Neural cell (in vitro differentiated cells): Measurements from ENCODE around the gene GDF11. TPM values are rescaled to one million over a fixed set of nuclear protein-coding genes. Genes with fewer than 3 reads are reported as not detected.

Source experiments
- H2AFZ ChIP-seq: fragments of 200-600, 300-800 bp; sonication (generic), shearing (Covaris generic); 2 replicates; pipeline ENCODE4 v1.6.0; 2014; ENCODE audit warnings: low read depth, mild to moderate bottlenecking, antibody characterized with exemption, low read length, moderate library complexity
- H3F3A ChIP-seq: fragments of 200-600 bp; shearing (Covaris generic); 2 replicates; pipeline ENCODE4 v1.6.1; 2016; ENCODE audit warnings: mild to moderate bottlenecking, moderate library complexity, mixed read lengths, antibody characterized with exemption, low read length; ENCODE audit not compliant: insufficient read depth, poor library complexity, severe bottlenecking
- H3K27ac ChIP-seq: fragments of 200-600, 300-800 bp; sonication (generic), shearing (Covaris generic); 2 replicates; pipeline ENCODE4 v1.5.1; 2014; ENCODE audit warnings: mild to moderate bottlenecking, low read length, moderate library complexity
- H3K27me3 ChIP-seq: fragments of 300-800, 200-600 bp; sonication (generic), shearing (Covaris generic); 2 replicates; pipeline ENCODE4 v1.6.0; 2014; ENCODE audit warnings: mild to moderate bottlenecking, low read depth, low read length, moderate library complexity; ENCODE audit not compliant: insufficient read depth
- H3K36me3 ChIP-seq: fragments of 300-800, 200-600 bp; sonication (generic), shearing (Covaris generic); 2 replicates; pipeline ENCODE4 v1.5.1; 2014; ENCODE audit warnings: mild to moderate bottlenecking, antibody characterized with exemption, low read length, moderate library complexity; ENCODE audit not compliant: insufficient read depth
- H3K4me2 ChIP-seq: fragments of 300-800, 200-600 bp; sonication (generic), shearing (Covaris generic); 2 replicates; pipeline ENCODE4 v1.6.0; 2014; ENCODE audit warnings: mild to moderate bottlenecking, low read length
- H3K4me3 ChIP-seq: fragments of 300-800, 200-600 bp; sonication (generic), shearing (Covaris generic); 2 replicates; pipeline ENCODE4 v1.5.1; 2014; ENCODE audit warnings: mild to moderate bottlenecking, low read length, moderate library complexity
- H3K79me2 ChIP-seq: fragments of 200-600 bp; shearing (Covaris generic); replicated peaks from 2 replicates; pipeline ENCODE4 v1.6.0; 2014; ENCODE audit warnings: mild to moderate bottlenecking, low read length, moderate library complexity; ENCODE audit not compliant: insufficient read depth
- H3K9ac ChIP-seq: fragments of 300-800, 200-600 bp; sonication (generic), shearing (Covaris generic); 2 replicates; pipeline ENCODE4 v1.6.1; 2016; ENCODE audit warnings: mild to moderate bottlenecking, low read length, mixed read lengths
- H3K9me2 ChIP-seq: fragments of 200-600 bp; shearing (Covaris generic); 2 replicates; pipeline ENCODE4 v1.6.1; 2016; ENCODE audit warnings: mild to moderate bottlenecking, low read length, mixed read lengths; ENCODE audit not compliant: insufficient read depth
- H3K9me3 ChIP-seq: fragments of 200-600, 300-800 bp; sonication (generic), shearing (Covaris generic); 2 replicates; pipeline ENCODE4 v1.6.1; 2016; ENCODE audit warnings: mild to moderate bottlenecking, mixed run types, low read length, moderate library complexity, mixed read lengths
- H4K20me1 ChIP-seq: fragments of 200-600 bp; shearing (Covaris generic); 2 replicates; pipeline ENCODE4 v1.6.1; 2016; ENCODE audit warnings: mild to moderate bottlenecking, mixed run types; ENCODE audit not compliant: insufficient read depth
- EP300 ChIP-seq: fragments of 450-650 bp; conservative IDR thresholded peaks from 2 replicates; pipeline ENCODE4 v1.6.1; 2014; ENCODE audit warnings: antibody characterized with exemption, mild to moderate bottlenecking, moderate library complexity; ENCODE audit not compliant: poor library complexity, severe bottlenecking
- EZH2 ChIP-seq: fragments of 200-600, 300-800 bp; shearing (Covaris generic), sonication (generic); IDR thresholded peaks from 2 replicates; pipeline ENCODE4 v1.6.1; 2014; ENCODE audit warnings: antibody characterized with exemption, low read length, borderline replicate concordance, mild to moderate bottlenecking; ENCODE audit not compliant: insufficient read depth, poor library complexity, severe bottlenecking
- MXI1 ChIP-seq: fragments of 450-650 bp; conservative IDR thresholded peaks from 2 replicates; pipeline ENCODE4 v1.6.1; 2014; ENCODE audit warnings: antibody characterized with exemption, mild to moderate bottlenecking; ENCODE audit not compliant: poor library complexity, severe bottlenecking
- POLR2AphosphoS5 ChIP-seq: IDR thresholded peaks from 2 replicates; pipeline ENCODE4 v1.6.1; 2012
- RAD21 ChIP-seq: fragments of 450-650 bp; conservative IDR thresholded peaks from 2 replicates; pipeline ENCODE4 v1.6.1; 2014; ENCODE audit warnings: antibody characterized with exemption, mild to moderate bottlenecking, moderate library complexity
- SMC3 ChIP-seq: fragments of 450-650 bp; conservative IDR thresholded peaks from 2 replicates; pipeline ENCODE4 v1.6.1; 2014; ENCODE audit warnings: antibody characterized with exemption, mild to moderate bottlenecking, moderate library complexity; ENCODE audit not compliant: poor library complexity
- TAF1 ChIP-seq: IDR thresholded peaks from 2 replicates; pipeline ENCODE4 v1.6.1; 2012; ENCODE audit warnings: low read depth
- polyA plus RNA-seq: library from polyadenylated mRNA; depleted of rRNA; stranded (reverse); fragments of >200 nt; gene quantifications from 2 replicates; pipeline ENCODE4 v1.2.3, GENCODE V29; 2014
- TF ChIP-seq, protein P1 (sequence below): fragments of 450-650 bp; IDR thresholded peaks from 2 replicates; pipeline ENCODE4 v1.5.1; 2014; ENCODE audit warnings: antibody characterized with exemption, mild to moderate bottlenecking, moderate library complexity; ENCODE audit not compliant: poor library complexity, severe bottlenecking
- TF ChIP-seq, protein P2 (sequence below): IDR thresholded peaks from 2 replicates; pipeline ENCODE4 v1.6.1; 2012; ENCODE audit warnings: borderline replicate concordance

The GDF11 gene
- polyA plus RNA-seq, 1 donor from 2014 or later = 16.0 TPM

DNA sequence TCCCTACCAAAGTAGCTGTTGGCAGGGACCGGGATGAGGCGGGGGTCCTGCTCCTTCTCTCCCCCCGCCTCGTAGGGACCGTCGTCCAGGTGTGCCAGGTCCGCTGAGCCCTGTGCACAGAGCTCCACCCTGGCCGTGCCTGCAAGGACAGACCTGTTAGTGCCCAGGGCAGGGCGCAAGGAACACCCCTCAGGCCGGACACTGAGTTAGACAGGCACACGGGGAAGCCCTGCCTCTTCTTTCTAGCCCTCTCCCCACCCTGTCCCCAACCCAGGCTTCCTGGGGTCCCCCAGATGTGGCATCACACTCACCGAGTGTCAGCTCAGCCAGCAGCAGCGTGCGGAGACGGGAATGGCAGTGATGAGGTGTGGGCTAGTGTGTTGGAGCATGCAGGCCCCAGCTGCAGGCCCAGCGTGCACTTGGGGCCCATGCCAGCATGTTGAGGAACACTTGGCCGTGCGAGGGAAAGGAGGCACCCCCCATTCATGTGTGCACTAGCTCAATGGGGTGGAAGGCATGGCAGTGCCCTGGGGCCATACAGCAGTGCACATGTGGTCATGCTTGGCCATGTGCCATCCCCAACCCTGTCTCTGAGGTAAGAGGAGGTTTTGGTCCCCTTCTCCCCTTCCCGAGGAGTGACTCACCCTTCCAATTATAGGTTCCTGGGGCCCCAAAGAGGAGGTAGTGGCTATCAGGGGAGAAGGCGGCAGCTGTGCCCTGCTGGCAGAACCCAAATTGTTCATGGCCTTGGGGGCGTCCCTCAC lies 42.5 kb upstream of the GDF11 start:
- no peaks in the 10 kb centered on the region for H3K36me3 ChIP-seq

DNA sequence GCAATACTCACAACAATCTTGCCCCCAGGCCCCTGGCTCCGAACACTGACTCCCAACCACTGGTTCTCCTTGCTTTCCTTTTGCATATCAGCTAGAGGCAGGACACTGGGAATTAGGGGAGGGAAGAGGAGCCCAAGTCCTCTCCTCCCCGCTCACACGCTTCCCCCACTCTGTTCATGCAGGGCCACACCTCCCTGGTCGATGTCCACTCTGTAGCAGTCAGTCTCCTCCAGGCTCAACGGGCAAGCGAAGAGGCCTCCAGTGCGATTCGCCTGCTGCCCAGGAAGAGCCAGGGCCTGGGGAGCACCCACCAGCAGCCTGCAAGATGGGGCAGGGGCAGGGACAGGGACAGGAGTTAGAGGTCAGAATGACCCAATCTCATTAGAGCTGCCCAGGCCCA lies 40.1 kb upstream of the GDF11 start:
- H3K27ac ChIP-seq = no peak overlapping the region
- no peaks in the 10 kb centered on the region for H3K9me2 ChIP-seq
- H3K36me3 ChIP-seq = no peaks in the 10 kb centered on the region
- H4K20me1 ChIP-seq = no peaks in the 10 kb centered on the region
- H3K9ac ChIP-seq = no peak overlapping the region
- no peaks in the 10 kb centered on the region for H3K79me2 ChIP-seq
- no peak overlapping the region for H3K4me2 ChIP-seq
- H3K9me3 ChIP-seq = no peaks in the 10 kb centered on the region
- no peaks in the 10 kb centered on the region for H3K27me3 ChIP-seq
- TF ChIP-seq TAF1 (no peak), EP300 (no peak), SMC3 (no peak), POLR2AphosphoS5 (no peak), RAD21 (no peak), MXI1 (no peak), EZH2 (no peak)
- TF ChIP-seq, protein P1, sequence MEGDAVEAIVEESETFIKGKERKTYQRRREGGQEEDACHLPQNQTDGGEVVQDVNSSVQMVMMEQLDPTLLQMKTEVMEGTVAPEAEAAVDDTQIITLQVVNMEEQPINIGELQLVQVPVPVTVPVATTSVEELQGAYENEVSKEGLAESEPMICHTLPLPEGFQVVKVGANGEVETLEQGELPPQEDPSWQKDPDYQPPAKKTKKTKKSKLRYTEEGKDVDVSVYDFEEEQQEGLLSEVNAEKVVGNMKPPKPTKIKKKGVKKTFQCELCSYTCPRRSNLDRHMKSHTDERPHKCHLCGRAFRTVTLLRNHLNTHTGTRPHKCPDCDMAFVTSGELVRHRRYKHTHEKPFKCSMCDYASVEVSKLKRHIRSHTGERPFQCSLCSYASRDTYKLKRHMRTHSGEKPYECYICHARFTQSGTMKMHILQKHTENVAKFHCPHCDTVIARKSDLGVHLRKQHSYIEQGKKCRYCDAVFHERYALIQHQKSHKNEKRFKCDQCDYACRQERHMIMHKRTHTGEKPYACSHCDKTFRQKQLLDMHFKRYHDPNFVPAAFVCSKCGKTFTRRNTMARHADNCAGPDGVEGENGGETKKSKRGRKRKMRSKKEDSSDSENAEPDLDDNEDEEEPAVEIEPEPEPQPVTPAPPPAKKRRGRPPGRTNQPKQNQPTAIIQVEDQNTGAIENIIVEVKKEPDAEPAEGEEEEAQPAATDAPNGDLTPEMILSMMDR = no peak
- TF ChIP-seq, protein P2, sequence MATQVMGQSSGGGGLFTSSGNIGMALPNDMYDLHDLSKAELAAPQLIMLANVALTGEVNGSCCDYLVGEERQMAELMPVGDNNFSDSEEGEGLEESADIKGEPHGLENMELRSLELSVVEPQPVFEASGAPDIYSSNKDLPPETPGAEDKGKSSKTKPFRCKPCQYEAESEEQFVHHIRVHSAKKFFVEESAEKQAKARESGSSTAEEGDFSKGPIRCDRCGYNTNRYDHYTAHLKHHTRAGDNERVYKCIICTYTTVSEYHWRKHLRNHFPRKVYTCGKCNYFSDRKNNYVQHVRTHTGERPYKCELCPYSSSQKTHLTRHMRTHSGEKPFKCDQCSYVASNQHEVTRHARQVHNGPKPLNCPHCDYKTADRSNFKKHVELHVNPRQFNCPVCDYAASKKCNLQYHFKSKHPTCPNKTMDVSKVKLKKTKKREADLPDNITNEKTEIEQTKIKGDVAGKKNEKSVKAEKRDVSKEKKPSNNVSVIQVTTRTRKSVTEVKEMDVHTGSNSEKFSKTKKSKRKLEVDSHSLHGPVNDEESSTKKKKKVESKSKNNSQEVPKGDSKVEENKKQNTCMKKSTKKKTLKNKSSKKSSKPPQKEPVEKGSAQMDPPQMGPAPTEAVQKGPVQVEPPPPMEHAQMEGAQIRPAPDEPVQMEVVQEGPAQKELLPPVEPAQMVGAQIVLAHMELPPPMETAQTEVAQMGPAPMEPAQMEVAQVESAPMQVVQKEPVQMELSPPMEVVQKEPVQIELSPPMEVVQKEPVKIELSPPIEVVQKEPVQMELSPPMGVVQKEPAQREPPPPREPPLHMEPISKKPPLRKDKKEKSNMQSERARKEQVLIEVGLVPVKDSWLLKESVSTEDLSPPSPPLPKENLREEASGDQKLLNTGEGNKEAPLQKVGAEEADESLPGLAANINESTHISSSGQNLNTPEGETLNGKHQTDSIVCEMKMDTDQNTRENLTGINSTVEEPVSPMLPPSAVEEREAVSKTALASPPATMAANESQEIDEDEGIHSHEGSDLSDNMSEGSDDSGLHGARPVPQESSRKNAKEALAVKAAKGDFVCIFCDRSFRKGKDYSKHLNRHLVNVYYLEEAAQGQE = no peak
- H3F3A ChIP-seq = no peaks in the 10 kb centered on the region
- no peak overlapping the region for H3K4me3 ChIP-seq
- H2AFZ ChIP-seq = no peak overlapping the region

More for the DNA sequence above, 42.5 kb upstream of the GDF11 start:
- Histone ChIP-seq H3K27ac (no peak overlapping the region), H3F3A (no peaks in the 10 kb centered on the region), H4K20me1 (no peaks in the 10 kb centered on the region), H2AFZ (no peak overlapping the region), H3K79me2 (no peaks in the 10 kb centered on the region), H3K9me3 (no peaks in the 10 kb centered on the region), H3K9ac (no peak overlapping the region), H3K4me3 (no peak overlapping the region), H3K27me3 (no peaks in the 10 kb centered on the region), H3K9me2 (no peaks in the 10 kb centered on the region), H3K4me2 (no peak overlapping the region)
- TF ChIP-seq POLR2AphosphoS5 = no peak
- TF ChIP-seq, protein P1 = no peak
- TF ChIP-seq, protein P2 = no peak
- no peak for TF ChIP-seq MXI1
- no peak for TF ChIP-seq RAD21
- no peak for TF ChIP-seq EP300
- TF ChIP-seq TAF1 = no peak
- TF ChIP-seq SMC3 = no peak
- TF ChIP-seq EZH2 = no peak
